T-cell (primary cell): ENCODE measurements around the gene NR4A1. TPM values are rescaled to one million over a fixed set of nuclear protein-coding genes. Genes with fewer than 3 reads are reported as not detected.

ENCODE experiments used
- ATAC-seq, 4 experiments: fragments of 200-7000 bp in 3 of 4; fragments of 150-1000 bp in 1 of 4; cut with Tn5 transposase; replicated peaks in 1 of 4; 1 replicate in 3 of 4; 2 replicates in 1 of 4; pipeline ENCODE4 v1.10.0; 2021; ENCODE audit warnings: moderate library complexity in 3 of 4, mild to moderate bottlenecking in 2 of 4, moderate number of reproducible peaks in 1 of 4
- CTCF ChIA-PET, 2 donors: fragments of 300-600 bp; sonication (Branson Sonifier 250); formaldehyde crosslinking; loops; one replicate each; lab custom pipeline; 2022; ENCODE audit warnings: antibody characterized with exemption in 2 of 2; lab: Charles Lee
- POLR2A ChIA-PET, 2 donors: fragments of 300-600 bp; sonication (Branson Sonifier 250); formaldehyde crosslinking; loops; one replicate each; lab custom pipeline; 2022; ENCODE audit warnings: antibody characterized with exemption in 2 of 2; lab: Charles Lee
- DNase-seq, 35 experiments: peaks; one replicate each; pipeline versions ENCODE4 v3.0.0 to v3.0.0-alpha.2; 2013 to 2023
- H3K27ac ChIP-seq: one replicate; pipeline ENCODE4 v1.5.1; 2013; ENCODE audit warnings: low read length
- H3K27me3 ChIP-seq, 2 experiments: replicated peaks in 1 of 2; 1 replicate in 1 of 2; 2 replicates in 1 of 2; pipeline versions ENCODE4 v1.6.1 to v1.7.0; 2013; ENCODE audit warnings: low read length in 1 of 2, mixed read lengths in 1 of 2; ENCODE audit not compliant: control insufficient read depth in 2 of 2, insufficient read depth in 2 of 2; ENCODE audit errors: extremely low read depth in 1 of 2
- H3K36me3 ChIP-seq, 2 donors: 1 replicate in 1 of 2; 2 replicates in 1 of 2; pipeline versions ENCODE4 v1.6.1 to v1.7.0; 2013; ENCODE audit warnings: low read length in 1 of 2; ENCODE audit not compliant: control insufficient read depth in 2 of 2, insufficient read depth in 1 of 2; ENCODE audit errors: extremely low read depth in 1 of 2
- H3K4me1 ChIP-seq, 2 experiments: 1 replicate in 1 of 2; 2 replicates in 1 of 2; pipeline versions ENCODE4 v1.6.1 to v1.7.0; 2013; ENCODE audit warnings: low read length in 2 of 2, mixed read lengths in 1 of 2; ENCODE audit not compliant: insufficient read depth in 2 of 2, control insufficient read depth in 1 of 2; ENCODE audit errors: extremely low read depth in 1 of 2
- H3K4me3 ChIP-seq, 2 donors: 1 replicate in 1 of 2; 2 replicates in 1 of 2; pipeline versions ENCODE4 v1.5.1 to v1.7.0; 2013; ENCODE audit warnings: mild to moderate bottlenecking in 2 of 2, low read length in 1 of 2, moderate library complexity in 1 of 2; ENCODE audit not compliant: control insufficient read depth in 1 of 2; ENCODE audit errors: extremely low read depth in 1 of 2
- H3K9me3 ChIP-seq: 2 replicates; pipeline ENCODE4 v1.7.0; 2013
- H3K27ac Mint-ChIP-seq, 2 donors: one replicate each; pipeline ENCODE4 v1.8.0; 2020 to 2021; ENCODE audit warnings: mild to moderate bottlenecking in 2 of 2, mixed read lengths in 2 of 2
- H3K27me3 Mint-ChIP-seq, 2 donors: one replicate each; pipeline ENCODE4 v1.8.0; 2021 to 2022; ENCODE audit warnings: mixed read lengths in 2 of 2
- H3K36me3 Mint-ChIP-seq: one replicate; pipeline ENCODE4 v1.8.0; 2021; ENCODE audit warnings: mixed read lengths
- H3K4me1 Mint-ChIP-seq, 3 donors: one replicate each; pipeline ENCODE4 v1.8.0; 2020 to 2022; ENCODE audit warnings: mixed read lengths in 3 of 3, mild to moderate bottlenecking in 1 of 3
- H3K4me3 Mint-ChIP-seq, 3 donors: one replicate each; pipeline ENCODE4 v1.8.0; 2020 to 2022; ENCODE audit warnings: mild to moderate bottlenecking in 3 of 3, mixed read lengths in 3 of 3, moderate library complexity in 3 of 3
- H3K9me3 Mint-ChIP-seq, 3 donors: one replicate each; pipeline ENCODE4 v1.8.0; 2020 to 2022; ENCODE audit warnings: mixed read lengths in 3 of 3
- whole genome bisulfite sequencing: methylation state at CpG from one replicate; pipeline ENCODE4 v1.1.5; 2013; ENCODE audit warnings: missing lambda C conversion rate; ENCODE audit not compliant: insufficient coverage; 5-methylcytosine and 5-hydroxymethylcytosine counted together
- total RNA-seq, 35 experiments: library from RNA in 6 of 35; stranded (reverse) in 6 of 35; fragments of 120-200 nt in 1 of 35; gene quantifications; one replicate each; pipeline versions ENCODE4 v1.2.1 to v1.2.4 and lab custom pipeline; 2013 to 2026

The NR4A1 gene
- total RNA-seq, 5 donors from 2014 or later (not counting 1 experiment from before 2014, with no cell fraction given), result 5.9 to 103 (median 7.3) TPM

DNA sequence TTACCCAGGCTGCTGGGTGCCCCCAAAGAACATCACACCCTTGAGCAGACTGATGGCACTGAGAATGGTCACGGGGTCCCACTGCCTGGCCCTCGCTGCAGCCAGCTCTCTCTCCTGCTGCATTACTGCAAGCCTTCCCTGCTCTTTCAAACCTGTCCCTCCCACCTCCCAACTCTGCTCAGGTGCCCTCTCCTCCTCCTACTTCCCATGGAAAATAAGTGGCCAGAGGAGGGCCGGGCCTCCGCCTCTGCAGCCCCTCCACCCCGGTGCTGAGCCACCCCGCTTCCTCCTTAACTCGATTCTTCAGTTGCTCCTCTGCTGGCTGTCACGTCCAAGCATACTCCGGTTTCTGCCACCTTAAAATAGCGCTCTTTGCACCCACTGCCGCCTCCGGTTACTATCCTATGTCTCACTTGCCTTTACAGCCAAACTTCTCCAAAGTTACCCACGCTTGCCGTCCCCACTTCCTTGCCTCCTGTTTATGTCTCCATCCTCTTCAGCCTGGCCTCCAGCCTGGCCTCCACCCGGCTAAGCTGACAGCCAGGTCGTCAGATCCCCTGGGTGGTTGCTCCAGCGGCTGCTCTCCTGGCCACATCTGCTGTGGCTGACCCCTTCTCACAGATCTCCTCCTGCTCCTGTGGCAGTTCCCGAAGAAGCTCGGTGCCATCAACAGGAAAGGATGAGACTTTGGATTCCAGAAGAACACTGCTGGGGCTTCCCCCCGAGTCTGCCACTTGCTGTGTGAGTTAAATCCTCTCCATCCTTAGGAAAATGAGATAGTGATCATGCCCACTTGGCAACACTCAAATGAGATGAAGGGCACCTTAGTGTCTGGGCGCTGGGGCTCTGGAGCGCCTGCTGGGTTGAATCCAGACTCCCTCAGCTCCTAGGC lies 35.9 kb downstream of the NR4A1 start:
- DNase-seq (no peak), ATAC-seq (no peak)
- peaks cover 2 to 13% of the 10 kb centered on the region in 2 experiments for H3K4me1 ChIP-seq
- no peaks in the 10 kb centered on the region for H3K36me3 Mint-ChIP-seq
- WGBS, result 65% methylated on average over 22 of the region's 22 CpGs
- peaks cover 26 to 56% of the 10 kb centered on the region in 2 donors for H3K27me3 Mint-ChIP-seq
- POLR2A ChIA-PET, result no interaction called here
- no peak overlapping the region for H3K27ac Mint-ChIP-seq
- H3K9me3 ChIP-seq, result no peaks in the 10 kb centered on the region
- H3K27me3 ChIP-seq, result peaks cover 0 to 54% of the 10 kb centered on the region in 2 experiments
- H3K9me3 Mint-ChIP-seq, result no peaks in the 10 kb centered on the region
- no peaks in the 10 kb centered on the region for H3K36me3 ChIP-seq
- no peak overlapping the region for H3K4me3 ChIP-seq
- CTCF ChIA-PET, result interaction anchor here in 1 of 2 donors (0.8 kb wide), 1 partner anchor 61 kb away, joined by 5 read pairs; no protein-coding TSS in a partner anchor
- H3K4me1 Mint-ChIP-seq, result peaks cover 5 to 11% (median 7%) of the 10 kb centered on the region in 3 donors
- no peak overlapping the region for H3K4me3 Mint-ChIP-seq
- H3K27ac ChIP-seq, result no peak overlapping the region

- Histone ChIP-seq H3K4me1 (peaks cover 0 to 4% of the 10 kb centered on the region in 2 experiments), H3K36me3 (no peaks in the 10 kb centered on the region), H3K27ac (no peak overlapping the region), H3K4me3 (no peak overlapping the region), H3K9me3 (no peaks in the 10 kb centered on the region), H3K27me3 (peaks cover 0 to 54% of the 10 kb centered on the region in 2 experiments)
- Mint-ChIP-seq H3K4me3 (no peak overlapping the region), H3K36me3 (no peaks in the 10 kb centered on the region), H3K27me3 (peaks cover 28 to 59% of the 10 kb centered on the region in 2 donors), H3K4me1 (peaks cover 2 to 8% (median 5%) of the 10 kb centered on the region in 3 donors), H3K9me3 (no peaks in the 10 kb centered on the region), H3K27ac (no peak overlapping the region)
- no peak for DNase-seq
- ChIA-PET POLR2A (no interaction called here), CTCF (interaction anchor here in 1 of 2 donors (0.8 kb wide), 1 partner anchor 62 kb away, joined by 5 read pairs; no protein-coding TSS in a partner anchor)
- WGBS, result 52% methylated on average over 16 of the region's 20 CpGs
- no peak for ATAC-seq
Observed at GRCh38 chr12:52087961-52088820, 36.9 kb downstream of the NR4A1 start.

- Mint-ChIP-seq H3K4me3 (no peak overlapping the region), H3K9me3 (no peaks in the 10 kb centered on the region), H3K4me1 (peaks cover 0 to 5% (median 0%) of the 10 kb centered on the region in 3 donors), H3K36me3 (no peaks in the 10 kb centered on the region), H3K27ac (no peak overlapping the region), H3K27me3 (peaks cover 35 to 65% of the 10 kb centered on the region in 2 donors)
- H3K4me3 ChIP-seq, result no peak overlapping the region
- WGBS, result 88% methylated on average over 6 of the region's 11 CpGs
- no peaks in the 10 kb centered on the region for H3K36me3 ChIP-seq
- H3K27ac ChIP-seq, result no peak overlapping the region
- ChIA-PET CTCF (no interaction called here), POLR2A (no interaction called here)
- H3K9me3 ChIP-seq, result no peaks in the 10 kb centered on the region
- peaks cover 0 to 57% of the 10 kb centered on the region in 2 experiments for H3K27me3 ChIP-seq
- no peak for ATAC-seq
- H3K4me1 ChIP-seq, result no peaks in the 10 kb centered on the region
- no peak for DNase-seq
Observed at GRCh38 chr12:52089491-52089890, 38.2 kb downstream of the NR4A1 start.

DNA sequence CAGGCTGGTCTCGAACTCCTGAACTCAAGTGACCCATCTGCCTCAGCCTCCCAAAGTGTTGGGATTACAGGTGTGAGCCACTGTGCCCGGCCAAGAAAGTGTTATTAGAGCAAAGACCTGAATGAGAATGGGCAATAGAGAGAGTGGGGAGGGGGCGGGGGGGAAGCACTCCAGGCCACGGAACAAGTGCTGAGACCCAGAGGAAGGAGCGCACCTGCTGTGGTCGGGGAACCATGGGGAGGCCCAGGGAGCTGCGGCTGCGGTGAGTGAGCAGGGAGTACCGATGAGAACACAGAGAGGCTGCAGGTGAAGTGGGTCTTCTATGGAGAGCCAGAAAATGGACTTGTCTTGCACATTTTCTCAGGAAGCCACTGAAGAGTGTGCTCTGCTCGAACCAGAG lies 39.0 kb downstream of the NR4A1 start:
- POLR2A ChIA-PET, result no interaction called here
- Histone ChIP-seq H3K27me3 (peaks cover 0 to 57% of the 10 kb centered on the region in 2 experiments), H3K27ac (no peak overlapping the region), H3K4me3 (no peak overlapping the region), H3K4me1 (no peaks in the 10 kb centered on the region), H3K9me3 (no peaks in the 10 kb centered on the region), H3K36me3 (no peaks in the 10 kb centered on the region)
- Mint-ChIP-seq H3K27me3 (peaks cover 37 to 68% of the 10 kb centered on the region in 2 donors), H3K9me3 (no peaks in the 10 kb centered on the region), H3K27ac (no peak overlapping the region), H3K4me1 (peaks cover 0 to 5% (median 0%) of the 10 kb centered on the region in 3 donors), H3K4me3 (no peak overlapping the region), H3K36me3 (no peaks in the 10 kb centered on the region)
- DNase-seq (no peak), ATAC-seq (no peak)
- WGBS, result 23% methylated on average over 10 of the region's 10 CpGs
- CTCF ChIA-PET, result no interaction called here

DNA sequence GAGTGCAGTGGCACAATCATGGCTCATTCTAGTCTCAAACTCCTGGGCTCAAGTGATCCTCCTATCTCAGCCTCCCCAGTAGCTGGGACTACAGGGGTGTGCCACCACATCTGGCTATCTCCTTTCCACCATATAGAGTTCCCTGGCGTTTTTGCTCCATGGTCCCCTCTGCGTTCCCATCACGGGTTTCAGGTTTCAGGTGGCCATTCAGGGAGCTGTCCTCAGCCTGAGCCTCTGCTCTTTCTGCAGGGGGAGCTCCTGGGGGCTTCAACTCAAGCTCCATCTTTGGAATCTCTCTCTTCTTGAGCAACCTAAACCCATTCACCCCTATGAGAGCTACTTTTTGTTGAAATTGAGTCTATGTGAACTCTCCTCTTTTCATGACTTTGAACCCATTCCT lies 39.8 kb downstream of the NR4A1 start:
- DNase-seq (no peak), ATAC-seq (no peak)
- peaks cover 0 to 55% of the 10 kb centered on the region in 2 experiments for H3K27me3 ChIP-seq
- H3K36me3 ChIP-seq, result no peaks in the 10 kb centered on the region
- no peaks in the 10 kb centered on the region for H3K9me3 ChIP-seq
- Mint-ChIP-seq H3K9me3 (no peaks in the 10 kb centered on the region), H3K27ac (no peak overlapping the region), H3K4me3 (no peak overlapping the region), H3K4me1 (peaks cover 0 to 5% (median 0%) of the 10 kb centered on the region in 3 donors), H3K36me3 (no peaks in the 10 kb centered on the region), H3K27me3 (peaks cover 37 to 74% of the 10 kb centered on the region in 2 donors)
- H3K4me1 ChIP-seq, result no peaks in the 10 kb centered on the region
- WGBS, result 58% methylated on average over 3 of the region's 3 CpGs
- CTCF ChIA-PET, result interaction anchor here in 1 of 2 donors (0.9 kb wide), 1 partner anchor 66 kb away, joined by 3 read pairs; no protein-coding TSS in a partner anchor
- no peak overlapping the region for H3K27ac ChIP-seq
- POLR2A ChIA-PET, result no interaction called here
- no peak overlapping the region for H3K4me3 ChIP-seq

- no peak overlapping the region for H3K4me3 ChIP-seq
- no peak overlapping the region for H3K27ac ChIP-seq
- Mint-ChIP-seq H3K27ac (no peak overlapping the region), H3K27me3 (peaks cover 39 to 71% of the 10 kb centered on the region in 2 donors), H3K4me3 (no peak overlapping the region), H3K36me3 (no peaks in the 10 kb centered on the region), H3K9me3 (no peaks in the 10 kb centered on the region), H3K4me1 (peaks cover 0 to 5% (median 0%) of the 10 kb centered on the region in 3 donors)
- DNase-seq, result no peak
- H3K27me3 ChIP-seq, result peaks cover 0 to 51% of the 10 kb centered on the region in 2 experiments
- ATAC-seq, result no peak
- no peaks in the 10 kb centered on the region for H3K4me1 ChIP-seq
- CTCF ChIA-PET, result no interaction called here
- H3K9me3 ChIP-seq, result no peaks in the 10 kb centered on the region
- no peaks in the 10 kb centered on the region for H3K36me3 ChIP-seq
- no CpG with 5 or more reads among the region's 8 CpGs for WGBS
- POLR2A ChIA-PET, result no interaction called here
Observed at GRCh38 chr12:52091869-52092268, 40.6 kb downstream of the NR4A1 start.
